ENCODE measurements around the gene NHS.
"Not testable (repeated sequence)": the region's sequence is repeated elsewhere in the genome, so short reads cannot be mapped to it uniquely, and the experiment has no call there.

NHS gene

GRCh38 chrX:17446269-17446668 is 71.3 kb downstream of the NHS start:
- not testable (repeated sequence) for DNase-seq (ENCODE audit: low read depth in 2 of 2, low spot score in 1 of 2)

GRCh38 chrX:17448188-17448587 is 73.2 kb downstream of the NHS start:
- no peak for DNase-seq (ENCODE audit: low read depth in 2 of 2, low spot score in 1 of 2)

DNA sequence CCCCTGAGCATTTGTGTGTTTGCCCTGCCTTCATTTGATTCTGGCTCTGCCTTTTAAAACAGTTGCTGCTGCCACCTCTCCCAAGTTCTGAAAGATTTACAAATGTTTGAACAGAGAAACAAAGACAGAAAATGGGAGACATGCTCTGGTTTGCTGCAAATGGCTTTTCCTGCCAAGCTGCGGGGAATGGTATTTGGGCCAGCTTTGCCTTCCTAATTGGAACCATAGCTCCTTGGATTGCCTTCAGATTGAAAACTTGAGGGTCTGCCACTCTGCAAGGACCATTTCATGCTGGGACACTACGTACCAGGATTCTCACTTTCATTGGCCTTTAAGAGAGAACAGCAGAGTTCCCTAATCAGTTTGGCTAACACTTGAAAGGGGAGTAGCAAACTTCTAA is 74.9 kb downstream of the NHS start:
- DNase-seq (ENCODE audit: low read depth in 2 of 2, low spot score in 1 of 2) = no peak

DNA sequence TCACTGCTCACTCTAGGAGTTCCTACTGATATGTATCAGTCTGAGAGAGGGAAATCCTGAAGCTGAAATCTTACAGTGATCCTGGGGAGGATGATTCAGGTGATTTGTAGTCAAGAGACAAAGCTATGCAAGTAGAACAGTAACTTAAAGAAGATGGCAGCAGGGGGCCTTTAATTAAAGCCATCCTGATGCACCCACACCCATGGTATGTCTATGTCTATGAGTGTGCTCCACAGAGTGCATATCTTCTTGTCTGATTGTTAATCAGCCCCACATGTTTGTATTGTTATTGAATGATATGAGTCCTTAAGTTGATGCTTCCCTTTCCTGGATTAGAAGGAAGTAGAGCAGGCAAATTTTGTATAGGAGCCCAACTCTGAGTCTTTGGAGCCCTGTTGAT is 78.8 kb downstream of the NHS start:
- no peak for DNase-seq (ENCODE audit: low read depth in 2 of 2, low spot score in 1 of 2)

- no peak for DNase-seq (ENCODE audit: low read depth in 2 of 2, low spot score in 1 of 2)
Observed at GRCh38 chrX:17456526-17456925, 81.5 kb downstream of the NHS start.

- DNase-seq (ENCODE audit: low read depth in 2 of 2, low spot score in 1 of 2) = no peak
Observed at GRCh38 chrX:17459008-17459611, 84.1 kb downstream of the NHS start.

GRCh38 chrX:17459661-17460060 is 84.7 kb downstream of the NHS start:
- DNase-seq (ENCODE audit: low read depth in 2 of 2, low spot score in 1 of 2) = no peak

- DNase-seq (ENCODE audit: low read depth in 2 of 2, low spot score in 1 of 2) = no peak
Observed at GRCh38 chrX:17462881-17463280, 87.9 kb downstream of the NHS start.

DNA sequence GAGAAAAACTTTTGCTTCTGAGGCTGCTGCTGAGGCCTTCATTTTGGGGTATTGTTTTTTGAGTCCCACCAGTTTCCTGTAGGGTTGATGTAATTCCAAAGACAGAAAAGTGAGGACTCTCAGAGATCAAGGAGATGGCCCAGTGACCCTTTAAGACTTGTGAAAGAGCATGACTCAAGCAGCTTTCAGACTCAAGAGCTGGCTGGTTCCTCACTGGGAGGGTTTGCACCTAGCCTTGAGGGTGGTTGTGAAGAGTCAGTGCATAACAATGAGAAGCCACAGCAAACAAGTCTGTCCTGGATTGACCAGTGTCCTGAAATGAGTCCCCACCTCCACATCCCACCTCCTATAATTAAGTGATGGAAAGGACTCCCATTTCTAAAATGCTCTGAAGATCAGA is 89.2 kb downstream of the NHS start:
- DNase-seq (ENCODE audit: low read depth in 2 of 2, low spot score in 1 of 2) = no peak

DNA sequence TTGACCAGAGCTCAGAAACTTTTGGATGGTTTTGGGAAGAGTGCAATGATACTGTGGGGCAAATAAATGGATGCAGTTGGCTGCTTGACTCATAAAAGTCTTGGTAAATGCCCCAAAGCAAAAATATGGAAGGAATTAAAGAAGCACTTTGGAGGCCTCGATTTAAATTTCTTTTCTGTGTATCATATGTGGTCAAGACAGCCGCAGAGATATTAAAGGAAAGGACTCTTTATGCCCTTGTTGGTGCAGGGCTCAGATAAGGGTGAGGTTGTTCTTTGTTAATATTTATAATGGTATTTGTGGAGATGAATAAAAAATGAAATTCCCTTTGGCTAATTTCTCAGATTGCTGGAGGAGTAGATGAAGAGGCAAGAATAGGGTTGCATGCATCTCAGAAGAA is 90.2 kb downstream of the NHS start:
- no peak for DNase-seq (ENCODE audit: low read depth in 2 of 2, low spot score in 1 of 2)

GRCh38 chrX:17465802-17466201 is 90.8 kb downstream of the NHS start:
- DNase-seq (ENCODE audit: low read depth in 2 of 2, low spot score in 1 of 2) = no peak

- no peak for DNase-seq (ENCODE audit: low read depth in 2 of 2, low spot score in 1 of 2)
Observed at GRCh38 chrX:17470136-17470535, 95.1 kb downstream of the NHS start.

- no peak for DNase-seq (ENCODE audit: low read depth in 2 of 2, low spot score in 1 of 2)
Observed at GRCh38 chrX:17471121-17471520, 96.1 kb downstream of the NHS start.

DNA sequence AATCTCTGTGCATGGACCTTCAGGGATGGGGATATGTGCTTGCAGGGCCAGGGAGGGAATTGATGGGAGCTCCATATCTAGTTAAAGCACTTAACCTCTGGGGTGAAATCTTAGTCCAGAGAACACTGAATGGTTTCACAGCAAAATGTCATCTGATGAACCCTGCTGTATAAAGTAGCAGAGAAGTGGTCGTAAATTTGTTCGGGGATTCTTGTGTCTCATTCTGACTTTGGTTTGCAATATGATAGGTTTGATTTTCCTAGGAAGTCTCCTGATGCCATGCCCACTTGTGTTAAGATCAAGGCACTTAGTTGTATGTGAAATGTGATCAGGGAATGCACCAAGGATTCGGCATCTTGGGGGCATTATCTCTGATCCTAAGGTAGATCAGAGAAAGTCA is 96.9 kb downstream of the NHS start:
- no peak for DNase-seq (ENCODE audit: low read depth in 2 of 2, low spot score in 1 of 2)

DNA sequence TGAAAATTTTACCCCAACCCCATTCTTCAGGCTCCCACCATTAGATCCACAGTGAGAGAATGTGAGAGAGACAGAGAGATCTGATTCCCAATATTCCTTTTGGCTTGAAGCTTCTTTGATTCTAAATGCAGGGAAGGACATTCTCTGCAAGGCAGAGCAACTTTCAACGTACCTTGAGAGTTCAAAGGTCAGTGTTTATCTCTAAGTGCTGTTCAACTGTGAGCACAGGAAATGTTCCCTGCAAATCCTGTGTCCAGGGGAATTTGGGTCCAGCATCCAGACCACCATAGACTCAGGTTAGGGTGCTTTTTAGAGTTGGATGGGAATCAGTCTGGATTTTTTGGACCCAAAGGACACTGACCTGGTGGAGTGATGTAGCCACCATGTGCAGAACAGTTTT is 97.4 kb downstream of the NHS start:
- DNase-seq (ENCODE audit: low read depth in 2 of 2, low spot score in 1 of 2) = no peak

GRCh38 chrX:17473021-17473420 is 98.0 kb downstream of the NHS start:
- no peak for DNase-seq (ENCODE audit: low read depth in 2 of 2, low spot score in 1 of 2)

GRCh38 chrX:17474892-17475291 is 99.9 kb downstream of the NHS start:
- DNase-seq (ENCODE audit: low read depth in 2 of 2, low spot score in 1 of 2) = no peak

DNA sequence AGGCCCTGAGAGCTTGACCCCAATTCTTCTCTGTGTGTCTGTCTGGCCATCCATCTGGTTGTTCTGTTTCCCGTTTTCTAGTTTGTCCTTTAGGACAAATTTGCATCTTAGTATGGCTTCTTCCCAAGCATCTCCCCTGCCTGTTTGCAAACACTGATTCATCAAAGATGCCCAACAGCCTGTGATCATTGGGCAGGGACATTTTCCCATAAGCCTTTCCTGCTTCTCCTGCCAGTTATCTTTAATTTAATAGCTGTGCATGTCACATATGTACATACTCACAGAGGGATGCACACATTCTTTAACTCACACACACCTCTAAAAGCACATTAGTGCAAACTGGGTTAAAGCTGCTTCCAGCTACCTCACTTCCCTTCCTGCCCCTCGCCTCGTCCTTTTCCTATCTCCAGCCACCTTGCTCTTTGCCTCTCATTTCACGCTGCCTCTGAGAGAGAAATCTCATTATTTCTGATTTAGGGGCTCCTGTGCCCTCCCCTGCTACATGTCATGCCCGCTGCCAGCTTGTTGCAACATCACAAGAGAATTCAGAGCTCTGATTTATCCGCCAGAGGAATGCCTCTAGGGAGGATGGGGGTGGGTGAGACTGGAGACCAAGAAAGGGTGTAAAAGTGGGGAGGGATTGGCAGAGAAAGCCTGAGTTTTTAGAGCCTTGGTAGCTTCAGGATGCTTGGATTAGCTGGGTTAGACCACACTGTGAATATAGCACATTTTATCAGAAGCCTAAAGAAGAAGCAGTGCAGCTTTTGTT is 100.6 kb downstream of the NHS start:
- no peak for DNase-seq (ENCODE audit: low read depth in 2 of 2, low spot score in 1 of 2)

GRCh38 chrX:17476411-17476810 is 101.4 kb downstream of the NHS start:
- no peak for DNase-seq (ENCODE audit: low read depth in 2 of 2, low spot score in 1 of 2)

DNA sequence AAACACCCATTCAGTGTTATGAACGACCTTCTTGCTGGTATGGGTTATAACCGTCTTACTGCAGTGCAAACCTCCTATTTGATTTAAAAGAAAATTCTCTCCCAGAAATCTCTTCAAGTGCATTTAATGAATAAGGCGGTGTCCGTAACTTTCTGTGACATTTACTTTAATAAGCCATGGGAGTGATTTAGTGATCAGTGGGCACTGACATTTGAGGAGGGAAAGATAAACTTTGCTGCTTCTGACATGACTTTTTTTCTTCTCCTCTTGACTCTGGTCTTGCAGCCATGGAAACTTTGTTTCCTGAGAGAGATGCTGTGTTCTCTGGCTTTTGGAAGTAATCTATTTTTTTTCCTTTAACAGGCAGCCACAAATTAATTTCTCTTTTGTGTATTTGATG is 106.1 kb downstream of the NHS start:
- no peak for DNase-seq (ENCODE audit: low read depth in 2 of 2, low spot score in 1 of 2)

GRCh38 chrX:17484592-17484991 is 109.6 kb downstream of the NHS start:
- DNase-seq (ENCODE audit: low read depth in 2 of 2, low spot score in 1 of 2) = no peak

DNA sequence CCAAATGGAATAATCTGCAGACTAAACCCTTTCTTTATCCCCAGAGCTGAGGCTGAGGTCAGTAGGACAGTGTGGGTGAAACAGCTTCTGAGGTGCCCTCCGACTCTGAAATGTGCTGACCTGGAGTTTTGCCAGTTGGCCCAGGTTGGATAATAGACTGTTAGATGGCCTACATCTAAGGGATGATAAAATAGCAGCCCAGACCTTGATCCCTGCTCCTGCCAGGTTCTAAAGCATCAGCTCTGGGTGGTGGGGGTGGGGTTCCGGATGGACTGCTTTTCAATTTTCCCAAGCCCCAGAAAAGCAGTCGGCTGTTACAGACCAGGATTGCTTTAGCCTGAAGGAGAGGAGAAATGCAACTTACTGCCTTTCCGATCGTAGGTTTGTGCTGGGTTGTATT is 110.4 kb downstream of the NHS start:
- no peak for DNase-seq (ENCODE audit: low read depth in 2 of 2, low spot score in 1 of 2)

- DNase-seq (ENCODE audit: low read depth in 2 of 2, low spot score in 1 of 2) = no peak
Observed at GRCh38 chrX:17488036-17488435, 113.0 kb downstream of the NHS start.
